ENCODE results near the gene FMN1.

The FMN1 gene

DNA sequence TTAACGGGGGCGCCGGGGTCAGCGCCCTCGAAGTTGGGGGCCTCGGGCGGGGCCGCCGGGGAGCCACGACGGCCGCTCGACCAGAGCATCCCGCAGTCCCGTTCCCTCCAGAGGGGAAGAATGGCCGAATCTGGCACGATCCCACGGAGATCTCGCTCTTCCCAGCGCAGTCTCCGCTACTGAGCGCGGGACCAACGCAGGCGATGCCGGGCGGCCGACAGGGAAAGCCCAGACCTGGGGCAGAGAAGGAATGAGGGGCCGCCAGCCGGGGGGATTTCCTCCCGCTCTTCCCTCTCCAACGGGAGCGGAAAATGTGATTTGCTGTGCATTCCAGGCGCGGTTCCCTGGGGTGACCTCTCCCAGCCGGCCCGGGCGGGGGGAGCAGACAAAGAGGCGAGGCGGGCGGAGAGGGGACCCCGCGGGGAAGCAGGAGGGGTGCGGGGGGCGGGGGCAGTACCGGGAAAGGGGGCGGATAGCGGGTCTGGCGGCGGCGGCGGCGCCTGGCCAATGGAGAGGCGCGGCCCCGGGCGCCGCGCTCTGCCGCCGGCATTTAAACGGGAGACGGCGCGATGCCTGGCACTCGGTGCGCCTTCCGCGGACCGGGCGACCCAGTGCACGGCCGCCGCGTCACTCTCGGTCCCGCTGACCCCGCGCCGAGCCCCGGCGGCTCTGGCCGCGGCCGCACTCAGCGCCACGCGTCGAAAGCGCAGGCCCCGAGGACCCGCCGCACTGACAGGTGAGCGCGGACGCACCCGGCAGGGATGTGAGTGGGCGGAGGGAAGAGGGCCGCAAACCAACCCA lies 476.9 kb downstream of the FMN1 start, which contains the start of gene GREM1:
GREM1 (plus strand) TSS at position 579 of the 801 bp plus-strand sequence. CDS start 12,687 bp downstream, outside the sequence.
- no peaks in the 10 kb centered on the region for H3K36me3 Mint-ChIP-seq (ENCODE audit: low read depth)
- H3K4me1 Mint-ChIP-seq (ENCODE audit: low read depth), result peaks cover 26% of the 10 kb centered on the region
- peaks cover 79% of the 10 kb centered on the region for H3K27me3 Mint-ChIP-seq
- no peak within 1 kb of the TSS for H3K27ac Mint-ChIP-seq
- peak within 1 kb of the TSS; percentile 72 for H3K4me3 Mint-ChIP-seq
- no peaks in the 10 kb centered on the region for H3K9me3 Mint-ChIP-seq
- intact Hi-C loops (cut with micrococcal nuclease), result no loop called here

DNA sequence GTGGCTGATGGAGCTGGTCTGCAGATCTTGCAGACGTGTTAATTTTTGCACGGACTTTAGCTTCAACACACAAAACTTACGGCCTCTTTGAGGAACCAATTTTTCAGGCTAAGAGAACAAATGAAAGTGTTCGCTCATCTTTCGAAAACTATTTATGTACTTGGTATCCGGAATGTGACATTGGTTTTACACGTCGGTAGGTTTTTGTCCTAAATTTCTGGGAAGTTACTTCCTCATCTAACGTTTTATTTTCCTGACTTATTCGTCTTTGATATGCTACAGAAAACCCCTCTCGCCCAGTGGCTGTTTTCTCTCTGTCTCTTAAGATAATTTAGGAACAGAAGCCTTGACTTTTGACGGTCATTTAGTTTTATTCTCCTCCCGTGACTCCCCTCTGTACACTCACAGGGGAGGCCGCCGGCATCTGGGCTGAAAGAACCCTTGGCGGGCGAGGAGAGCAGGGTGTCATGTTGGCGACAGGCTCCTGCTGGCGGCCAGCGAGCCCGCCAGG lies 477.5 kb downstream of the FMN1 start:
- Mint-ChIP-seq H3K4me3 (peak overlapping the region; percentile 72), H3K27ac (no peak overlapping the region), H3K4me1 (ENCODE audit: low read depth) (peaks cover 26% of the 10 kb centered on the region), H3K36me3 (ENCODE audit: low read depth) (no peaks in the 10 kb centered on the region), H3K9me3 (no peaks in the 10 kb centered on the region), H3K27me3 (peaks cover 78% of the 10 kb centered on the region)
- intact Hi-C loops (cut with micrococcal nuclease), result no loop called here

DNA sequence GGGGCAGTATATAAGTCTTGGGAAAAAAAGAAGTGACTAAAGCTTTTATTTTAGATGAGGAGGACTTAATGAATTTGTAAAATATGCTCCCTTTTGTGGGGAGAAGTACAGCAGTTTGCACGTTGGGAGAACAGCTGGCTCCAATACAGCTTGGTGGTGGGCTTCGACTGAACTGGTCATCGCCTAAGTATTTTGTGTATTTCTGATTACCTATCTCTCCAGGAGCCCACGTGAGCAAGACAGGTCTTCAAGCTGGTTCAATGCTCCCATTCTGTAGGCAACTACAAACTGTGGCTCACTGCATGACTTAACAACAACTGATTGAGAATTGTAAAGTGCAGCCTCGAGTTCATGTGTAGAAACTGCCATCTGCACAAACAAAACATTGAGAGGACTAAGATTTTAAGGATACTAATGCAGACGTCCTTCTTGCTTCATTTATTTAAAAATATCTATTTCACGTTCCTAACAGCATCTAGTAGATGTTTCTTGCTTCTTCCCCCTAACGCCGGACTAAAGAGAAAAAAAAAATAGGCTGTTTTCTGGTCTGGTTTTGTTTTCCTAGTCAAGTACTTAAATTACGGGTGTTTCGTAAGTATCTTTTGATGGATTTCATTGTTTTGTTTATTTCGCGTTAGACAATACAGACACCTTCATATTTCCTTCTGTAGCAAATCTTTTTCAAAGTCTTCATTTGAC lies 478.1 kb downstream of the FMN1 start:
- Mint-ChIP-seq H3K4me3 (peak overlapping the region; percentile 72), H3K27ac (no peak overlapping the region)
- intact Hi-C loops (cut with micrococcal nuclease), result no loop called here

More for the DNA sequence above, 478.1 kb downstream of the FMN1 start:
- Mint-ChIP-seq H3K9me3 (no peaks in the 10 kb centered on the region), H3K4me1 (ENCODE audit: low read depth) (peaks cover 26% of the 10 kb centered on the region), H3K36me3 (ENCODE audit: low read depth) (no peaks in the 10 kb centered on the region), H3K27me3 (peaks cover 75% of the 10 kb centered on the region)
